AG09309 (cell line): ENCODE results near the gene MRPS6.

Experiments used
- DNase-seq: peaks from one replicate; pipeline ENCODE4 v3.0.0-alpha.2; 2010; ENCODE audit warnings: low read depth
- H3K4me3 ChIP-seq: 2 replicates; pipeline ENCODE4 v1.5.1; 2011; ENCODE audit warnings: mild to moderate bottlenecking, low read depth, low read length, moderate library complexity; ENCODE audit not compliant: control insufficient read depth
- TF ChIP-seq, protein P1 (sequence below): IDR thresholded peaks from 2 replicates; pipeline ENCODE4 v1.5.1; 2011; ENCODE audit warnings: mild to moderate bottlenecking, low read depth, low read length, inconsistent platforms; ENCODE audit not compliant: insufficient read depth, control insufficient read depth; ENCODE audit errors: missing control alignments

The MRPS6 gene

DNA sequence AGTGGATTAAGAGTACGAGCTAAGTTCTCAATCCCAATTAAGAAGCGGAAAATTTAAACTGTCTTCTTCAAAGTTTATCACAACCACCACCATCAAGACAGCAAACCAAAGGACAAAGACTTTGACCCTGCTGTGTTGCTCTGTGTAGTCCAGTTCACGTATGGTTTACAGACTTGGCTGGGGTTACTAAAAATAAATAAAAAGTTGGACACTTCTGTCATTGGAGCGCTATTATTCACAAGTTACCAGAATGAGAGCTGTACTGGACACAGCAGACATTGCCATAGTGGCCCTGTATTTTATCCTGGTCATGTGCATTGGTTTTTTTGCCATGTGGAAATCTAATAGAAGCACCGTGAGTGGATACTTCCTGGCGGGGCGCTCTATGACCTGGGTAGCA is 21.6 kb downstream of the MRPS6 start:
- TF ChIP-seq, protein P1, sequence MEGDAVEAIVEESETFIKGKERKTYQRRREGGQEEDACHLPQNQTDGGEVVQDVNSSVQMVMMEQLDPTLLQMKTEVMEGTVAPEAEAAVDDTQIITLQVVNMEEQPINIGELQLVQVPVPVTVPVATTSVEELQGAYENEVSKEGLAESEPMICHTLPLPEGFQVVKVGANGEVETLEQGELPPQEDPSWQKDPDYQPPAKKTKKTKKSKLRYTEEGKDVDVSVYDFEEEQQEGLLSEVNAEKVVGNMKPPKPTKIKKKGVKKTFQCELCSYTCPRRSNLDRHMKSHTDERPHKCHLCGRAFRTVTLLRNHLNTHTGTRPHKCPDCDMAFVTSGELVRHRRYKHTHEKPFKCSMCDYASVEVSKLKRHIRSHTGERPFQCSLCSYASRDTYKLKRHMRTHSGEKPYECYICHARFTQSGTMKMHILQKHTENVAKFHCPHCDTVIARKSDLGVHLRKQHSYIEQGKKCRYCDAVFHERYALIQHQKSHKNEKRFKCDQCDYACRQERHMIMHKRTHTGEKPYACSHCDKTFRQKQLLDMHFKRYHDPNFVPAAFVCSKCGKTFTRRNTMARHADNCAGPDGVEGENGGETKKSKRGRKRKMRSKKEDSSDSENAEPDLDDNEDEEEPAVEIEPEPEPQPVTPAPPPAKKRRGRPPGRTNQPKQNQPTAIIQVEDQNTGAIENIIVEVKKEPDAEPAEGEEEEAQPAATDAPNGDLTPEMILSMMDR = no peak
- DNase-seq = no peak
- no peak overlapping the region for H3K4me3 ChIP-seq

DNA sequence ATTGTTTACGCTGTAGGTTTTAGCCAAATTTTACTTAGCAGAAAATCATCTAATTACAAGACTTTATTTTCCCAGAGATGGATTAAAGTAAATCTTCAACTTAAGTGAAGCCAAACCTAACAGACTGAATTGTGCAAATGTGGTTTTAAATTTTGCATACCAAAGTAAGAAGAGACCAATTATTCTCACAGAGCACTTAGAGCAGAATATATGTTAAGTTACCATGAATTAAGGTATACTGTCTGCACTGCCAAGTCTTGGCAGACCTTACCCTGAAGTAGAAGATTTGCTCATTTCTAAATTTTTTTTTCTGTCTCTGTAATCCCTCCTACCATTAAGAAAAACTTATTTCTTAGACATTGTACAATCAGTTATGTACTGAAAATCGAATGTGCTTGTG is 24.1 kb downstream of the MRPS6 start:
- TF ChIP-seq, protein P1 = no peak
- H3K4me3 ChIP-seq = no peak overlapping the region
- DNase-seq = no peak

DNA sequence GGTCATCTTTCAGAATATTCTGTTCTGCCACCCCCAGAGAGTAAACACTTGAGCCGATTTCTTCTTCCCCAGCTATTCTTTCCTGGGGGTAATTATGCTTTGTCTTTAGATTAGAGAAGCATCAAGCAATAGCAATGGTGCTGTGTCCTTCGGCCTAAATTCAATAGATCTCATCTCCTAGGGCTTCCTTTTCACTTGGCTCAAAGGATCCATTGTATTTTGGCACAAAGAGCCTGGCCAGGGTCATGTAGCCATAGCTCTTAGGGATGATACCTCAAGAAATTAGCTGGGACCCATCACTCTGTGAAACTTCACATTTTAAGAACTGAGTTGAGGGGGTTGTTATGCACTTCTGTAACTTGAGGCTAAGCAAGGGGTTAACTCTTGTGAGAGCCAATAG is 27.0 kb downstream of the MRPS6 start:
- TF ChIP-seq, protein P1 = no peak
- H3K4me3 ChIP-seq = no peak overlapping the region
- DNase-seq = no peak

DNA sequence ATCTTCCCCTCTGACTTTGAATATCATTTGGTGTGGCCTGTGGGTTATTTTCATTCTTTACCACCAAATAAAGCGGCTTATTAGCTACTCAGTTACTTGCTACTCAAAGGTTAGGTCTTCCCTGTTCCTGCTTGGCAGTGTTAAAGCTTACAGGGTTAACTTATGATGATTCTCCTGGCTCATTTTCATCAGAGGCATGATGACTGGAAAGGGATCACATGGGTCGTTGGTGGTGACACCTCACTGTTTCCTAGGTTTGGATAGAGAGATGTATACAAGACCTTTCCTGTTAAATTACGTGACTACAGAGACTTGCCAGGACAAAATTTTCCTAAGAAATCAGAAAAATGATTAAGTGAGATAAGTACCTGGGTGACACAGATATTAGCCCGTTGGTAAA is 27.4 kb downstream of the MRPS6 start:
- DNase-seq = no peak
- H3K4me3 ChIP-seq = no peak overlapping the region
- TF ChIP-seq, protein P1 = no peak

DNA sequence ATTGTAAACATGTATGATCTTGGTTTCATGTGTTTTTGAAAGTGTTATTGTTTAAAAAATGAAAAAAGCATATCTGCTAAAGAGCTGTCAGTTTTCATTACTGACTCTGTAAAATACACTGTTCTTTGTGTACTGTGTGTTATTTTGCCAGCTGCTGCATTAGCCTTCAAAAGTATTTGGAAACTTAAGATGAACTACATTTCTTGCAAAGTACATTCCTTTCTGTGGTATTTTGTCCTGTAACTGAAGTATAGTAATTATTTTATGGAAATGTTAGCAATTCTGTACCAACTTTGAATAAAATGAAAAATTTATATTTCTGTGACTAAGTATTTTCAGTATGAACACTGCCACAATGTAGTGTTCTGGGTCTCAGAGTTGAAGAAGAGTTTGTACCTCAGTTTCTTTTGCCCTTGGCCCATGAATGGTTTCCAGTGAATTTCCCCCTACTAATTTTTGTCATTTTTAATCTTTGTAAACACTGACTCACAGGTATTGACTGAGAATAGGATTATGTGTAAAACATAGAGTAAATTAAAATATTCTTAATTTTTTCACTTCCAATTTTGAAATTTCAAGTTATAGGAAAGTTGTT is 32.7 kb downstream of the MRPS6 start:
- no peak for DNase-seq
- H3K4me3 ChIP-seq = no peak overlapping the region
- TF ChIP-seq, protein P1 = no peak

DNA sequence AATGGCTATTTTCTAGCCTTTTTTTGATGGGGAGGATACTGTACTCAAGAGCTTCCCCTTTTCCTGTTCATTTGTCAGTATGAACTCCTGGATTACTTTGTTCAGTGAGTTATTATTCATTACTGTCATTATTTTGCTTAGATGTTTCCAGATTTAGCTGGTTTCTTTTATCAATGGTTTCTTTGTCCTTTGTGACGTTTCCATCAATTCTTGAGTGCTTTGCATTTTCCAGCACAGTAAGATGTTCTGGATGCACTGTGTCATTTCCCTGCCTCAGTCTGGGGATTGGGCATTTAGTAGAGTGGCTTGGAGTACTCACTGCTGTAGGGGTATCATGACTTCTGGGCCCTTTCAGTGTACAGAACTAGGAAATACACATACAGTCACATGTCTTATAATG is 34.2 kb downstream of the MRPS6 start:
- TF ChIP-seq, protein P1 = no peak
- no peak overlapping the region for H3K4me3 ChIP-seq

DNA sequence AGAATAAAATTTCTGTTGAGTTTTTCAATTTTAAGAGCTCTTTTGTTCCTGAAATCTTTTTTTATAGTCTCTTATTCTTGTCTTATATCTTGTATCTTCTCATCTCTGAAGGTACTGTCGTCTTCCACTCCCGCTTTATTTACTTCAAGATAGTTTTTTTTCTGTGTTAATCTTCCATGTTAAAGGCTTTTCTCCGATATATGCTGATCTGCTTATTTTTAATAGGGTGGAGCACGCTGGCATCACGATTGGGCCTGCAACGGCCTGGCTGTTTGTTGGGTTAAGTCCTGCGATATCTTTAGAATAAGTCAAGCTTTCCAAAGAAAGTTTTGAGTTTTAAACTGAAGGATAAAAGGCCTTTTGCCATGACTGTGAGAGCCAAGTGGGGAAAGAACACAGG is 35.7 kb downstream of the MRPS6 start:
- H3K4me3 ChIP-seq = no peak overlapping the region
- DNase-seq = no peak
- TF ChIP-seq, protein P1 = no peak

More for the DNA sequence above, 34.2 kb downstream of the MRPS6 start:
- no peak for DNase-seq
